Gastrocnemius medialis (tissue), 4 donors: ENCODE measurements around the gene BCL7A.

Experiments used
- POLR2A ChIP-seq, 2 donors: fragments of 450-650 bp; IDR thresholded peaks; one replicate each; pipeline ENCODE4 v1.6.1; 2017; ENCODE audit warnings: antibody characterized with exemption in 2 of 2, mild to moderate bottlenecking in 2 of 2, moderate library complexity in 2 of 2
- TF ChIP-seq, protein P1 (sequence below), 5 experiments: fragments of 450-650 bp in 3 of 5; fragments of 200-600 bp in 2 of 5; sonication (generic) in 2 of 5; IDR thresholded peaks in 4 of 5; conservative IDR thresholded peaks in 1 of 5; 1 replicate in 4 of 5; 2 replicates in 1 of 5; pipeline ENCODE4 v1.5.1; 2016 to 2019; ENCODE audit warnings: antibody characterized with exemption in 5 of 5, mild to moderate bottlenecking in 3 of 5, moderate library complexity in 3 of 5

DNA sequence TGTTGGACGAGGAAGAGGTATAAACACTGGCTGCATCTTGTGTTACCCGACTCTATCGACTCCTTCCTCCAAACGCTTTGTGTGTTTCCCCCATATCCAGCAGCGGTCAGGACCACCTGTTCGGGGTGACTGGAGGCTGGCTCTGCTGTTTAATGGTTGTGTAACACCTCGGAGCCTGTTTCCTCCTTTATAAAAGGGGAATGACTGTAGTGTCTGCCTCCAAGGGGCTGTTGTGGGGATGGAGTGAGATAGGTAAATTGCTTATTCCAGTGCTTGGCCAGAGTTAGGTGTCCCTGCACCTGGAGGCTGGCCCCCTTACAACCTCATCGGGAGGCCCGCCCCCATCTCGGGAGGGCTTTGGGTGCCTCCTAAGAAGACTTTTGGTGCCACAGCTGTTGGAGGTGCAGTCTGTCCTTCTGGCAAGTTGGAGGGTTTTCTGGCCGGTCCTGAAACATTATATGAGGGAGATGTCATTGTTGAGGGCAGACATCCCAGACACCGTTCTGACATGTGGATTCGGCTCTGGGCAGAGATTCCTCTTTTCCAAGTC is 57.9 kb downstream of the BCL7A start:
- TF ChIP-seq, protein P1, sequence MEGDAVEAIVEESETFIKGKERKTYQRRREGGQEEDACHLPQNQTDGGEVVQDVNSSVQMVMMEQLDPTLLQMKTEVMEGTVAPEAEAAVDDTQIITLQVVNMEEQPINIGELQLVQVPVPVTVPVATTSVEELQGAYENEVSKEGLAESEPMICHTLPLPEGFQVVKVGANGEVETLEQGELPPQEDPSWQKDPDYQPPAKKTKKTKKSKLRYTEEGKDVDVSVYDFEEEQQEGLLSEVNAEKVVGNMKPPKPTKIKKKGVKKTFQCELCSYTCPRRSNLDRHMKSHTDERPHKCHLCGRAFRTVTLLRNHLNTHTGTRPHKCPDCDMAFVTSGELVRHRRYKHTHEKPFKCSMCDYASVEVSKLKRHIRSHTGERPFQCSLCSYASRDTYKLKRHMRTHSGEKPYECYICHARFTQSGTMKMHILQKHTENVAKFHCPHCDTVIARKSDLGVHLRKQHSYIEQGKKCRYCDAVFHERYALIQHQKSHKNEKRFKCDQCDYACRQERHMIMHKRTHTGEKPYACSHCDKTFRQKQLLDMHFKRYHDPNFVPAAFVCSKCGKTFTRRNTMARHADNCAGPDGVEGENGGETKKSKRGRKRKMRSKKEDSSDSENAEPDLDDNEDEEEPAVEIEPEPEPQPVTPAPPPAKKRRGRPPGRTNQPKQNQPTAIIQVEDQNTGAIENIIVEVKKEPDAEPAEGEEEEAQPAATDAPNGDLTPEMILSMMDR (IDR thresholded peaks at IDR 0.05 in 4 of 5, conservative IDR thresholded peaks at IDR 0.05 in 1 of 5) = no peak
- no peak for TF ChIP-seq POLR2A (IDR thresholded peaks at IDR 0.05)
